ENCODE measurements around the gene NOX5.

- TF ChIP-seq L3MBTL2 (conservative IDR thresholded peaks at IDR 0.05) (no peak), TARDBP (IDR thresholded peaks at IDR 0.05) (no peak), SP1 (IDR thresholded peaks at IDR 0.05) (no peak), BHLHE40 (IDR thresholded peaks at IDR 0.05; ENCODE audit: borderline replicate concordance) (no peak)
Observed at GRCh38 chr15:69076756-69077155, 62.3 kb downstream of the NOX5 start.

Measured in HEK293T (cell line).